ENCODE data around the gene SLMAP. TPM values are rescaled to one million over a fixed set of nuclear protein-coding genes. Genes with fewer than 3 reads are reported as not detected.

The SLMAP gene
- total and polyA plus RNA-seq, 2 of the 13 experiments (the other 11 are each of a cell fraction or from before 2014, with no cell fraction given): 24.0 to 48.3 TPM

GRCh38 chr3:57935539-57935938 lies 179.4 kb downstream of the SLMAP start (continued):
- TF ChIP-seq SNAPC4 (CRISPR knock-in tag; IDR thresholded peaks at IDR 0.05): no peak

- Histone ChIP-seq H3K27ac (ENCODE audit: extremely low read length, insufficient read depth, low read length) (no peak overlapping the region), H3K79me2 (ENCODE audit: insufficient read depth, low read length) (no peaks in the 10 kb centered on the region), H2AFZ (ENCODE audit: low read length) (no peak overlapping the region), H3K4me3 (replicated peaks in 1 of 3; ENCODE audit: insufficient read depth in 1 of 3, low read depth in 2 of 3, low read length in 3 of 3) (no peak overlapping the region), H3K9ac (ENCODE audit: insufficient read depth, low read depth, low read length) (no peak overlapping the region), H3K4me2 (ENCODE audit: low read depth, low read length) (no peak overlapping the region), H4K20me1 (ENCODE audit: insufficient read depth, low read length) (no peaks in the 10 kb centered on the region), H3K9me3 (ENCODE audit: low read length) (no peaks in the 10 kb centered on the region), H3K27me3 (ENCODE audit: control insufficient read depth in 1 of 2, insufficient read depth in 2 of 2, low read length in 2 of 2) (no peaks in the 10 kb centered on the region), H3K4me1 (ENCODE audit: insufficient read depth, low read length) (no peaks in the 10 kb centered on the region), H3K36me3 (replicated peaks in 1 of 2; ENCODE audit: control insufficient read depth in 1 of 2, insufficient read depth in 2 of 2, low read length in 2 of 2) (peaks cover 0 to under 1% of the 10 kb centered on the region in 2 experiments; a peak in 2 of 5 replicates)
- WGBS (ENCODE audit: low lambda C conversion rate): 100% methylated on average over 3 of the region's 3 CpGs
- intact Hi-C loops (cut with micrococcal nuclease; ENCODE audit: unreplicated experiment) (no loop called here), in situ Hi-C loops (cut with HindIII; ENCODE audit: extremely low pct_ligation_motif_present, low pct_unique_long_range_greater_than_20kb) (no loop called here)
- CTCF ChIA-PET (ENCODE audit: low intra/inter-chr PET ratio, low total read pairs): no interaction called here
- BruUV-seq (replicated peaks): no TSS peak
- FAIRE-seq (no peak), ATAC-seq (no peak), DNase-seq (ENCODE audit: low spot score) (no peak)
- POLR2A ChIA-PET: no interaction called here
- no peak for TF ChIP-seq ZBTB7A (CRISPR knock-in tag; IDR thresholded peaks at IDR 0.05)
- TF ChIP-seq LBX2 (CRISPR knock-in tag; IDR thresholded peaks at IDR 0.05; ENCODE audit: borderline replicate concordance): no peak
- TF ChIP-seq POLR2AphosphoS2 (IDR thresholded peaks at IDR 0.05; ENCODE audit: low read depth, low read length): no peak
- TF ChIP-seq SRSF9 (IDR thresholded peaks at IDR 0.05; ENCODE audit: borderline replicate concordance, insufficient read depth, low read depth, low read length, poor library complexity, severe bottlenecking): no peak
- TF ChIP-seq ZBTB34 (CRISPR knock-in tag; IDR thresholded peaks at IDR 0.05): no peak
- no peak for TF ChIP-seq MTF1 (CRISPR knock-in tag; IDR thresholded peaks at IDR 0.05)
- no peak for TF ChIP-seq UBTF (CRISPR knock-in tag; IDR thresholded peaks at IDR 0.05)
- no peak for TF ChIP-seq HNRNPUL1 (IDR thresholded peaks at IDR 0.05; ENCODE audit: low read depth, low read length)
- TF ChIP-seq THAP8 (CRISPR knock-in tag; IDR thresholded peaks at IDR 0.05; ENCODE audit: borderline replicate concordance): no peak
- TF ChIP-seq ZNF235 (CRISPR knock-in tag; IDR thresholded peaks at IDR 0.05; ENCODE audit: borderline replicate concordance): no peak
- no peak for TF ChIP-seq ZNF576 (CRISPR knock-in tag; IDR thresholded peaks at IDR 0.05)
These were observed 181.0 kb downstream of the SLMAP start for GRCh38 chr3:57937092-57937491.
